T follicular helper cell (primary cell): Measurements from ENCODE around the gene CNTLN.
"Not testable (repeated sequence)": the region's sequence is repeated elsewhere in the genome, so short reads cannot be mapped to it uniquely, and the experiment has no call there.

Experiments
- DNase-seq: peaks from one replicate; pipeline ENCODE4 v3.0.0-alpha.2; 2020; ENCODE audit warnings: low read depth

Gene CNTLN

GRCh38 chr9:17171309-17172094 lies 36.7 kb downstream of the CNTLN start:
- DNase-seq: no peak

DNA sequence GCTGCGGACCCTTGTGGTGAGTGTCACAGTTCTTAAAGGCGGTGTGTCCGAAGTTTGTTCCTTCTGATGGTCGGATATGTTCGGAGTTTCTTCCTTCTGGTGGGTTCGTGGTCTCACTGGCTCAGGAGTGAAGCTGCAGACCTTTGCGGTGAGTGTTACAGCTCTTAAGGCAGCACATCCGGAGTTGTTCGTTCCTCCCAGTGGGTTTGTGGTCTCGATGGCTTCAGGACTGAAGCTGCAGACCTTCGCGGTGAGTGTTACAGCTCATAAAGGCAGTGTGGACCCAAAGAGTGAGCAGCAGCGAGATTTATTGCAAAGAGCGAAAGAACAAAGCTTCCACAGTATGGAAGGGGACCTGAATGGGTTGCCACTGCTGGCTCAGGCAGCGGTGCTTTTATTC lies 42.7 kb downstream of the CNTLN start:
- not testable (repeated sequence) for DNase-seq

DNA sequence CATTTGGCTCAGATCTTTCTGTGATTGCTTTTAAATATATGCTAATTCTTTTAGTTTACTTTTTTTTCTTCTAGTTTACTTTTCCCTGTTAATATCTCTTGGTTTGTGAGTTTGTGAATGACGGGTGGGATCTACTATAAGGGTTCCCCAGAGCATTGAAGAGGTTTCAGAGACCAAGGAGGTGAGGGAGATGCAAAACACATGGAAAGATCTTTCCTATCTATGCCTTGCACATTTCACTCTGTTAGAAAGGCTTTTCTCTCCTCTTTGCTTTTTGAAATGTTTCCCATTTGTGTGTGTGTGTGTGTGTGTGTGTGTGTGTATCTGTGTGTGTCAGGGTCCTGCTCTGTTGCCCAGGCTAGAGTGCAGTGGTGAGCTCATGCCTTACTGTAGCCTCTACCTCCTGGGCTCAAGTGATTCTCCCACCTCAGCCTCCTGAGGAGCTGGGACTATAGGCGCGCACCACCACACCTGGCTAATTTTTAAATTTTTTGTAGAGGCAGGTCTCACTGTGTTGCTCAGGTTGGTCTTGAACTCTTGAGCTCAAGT lies 50.7 kb downstream of the CNTLN start:
- no peak for DNase-seq

GRCh38 chr9:17191082-17191481 lies 56.2 kb downstream of the CNTLN start:
- no peak for DNase-seq

DNA sequence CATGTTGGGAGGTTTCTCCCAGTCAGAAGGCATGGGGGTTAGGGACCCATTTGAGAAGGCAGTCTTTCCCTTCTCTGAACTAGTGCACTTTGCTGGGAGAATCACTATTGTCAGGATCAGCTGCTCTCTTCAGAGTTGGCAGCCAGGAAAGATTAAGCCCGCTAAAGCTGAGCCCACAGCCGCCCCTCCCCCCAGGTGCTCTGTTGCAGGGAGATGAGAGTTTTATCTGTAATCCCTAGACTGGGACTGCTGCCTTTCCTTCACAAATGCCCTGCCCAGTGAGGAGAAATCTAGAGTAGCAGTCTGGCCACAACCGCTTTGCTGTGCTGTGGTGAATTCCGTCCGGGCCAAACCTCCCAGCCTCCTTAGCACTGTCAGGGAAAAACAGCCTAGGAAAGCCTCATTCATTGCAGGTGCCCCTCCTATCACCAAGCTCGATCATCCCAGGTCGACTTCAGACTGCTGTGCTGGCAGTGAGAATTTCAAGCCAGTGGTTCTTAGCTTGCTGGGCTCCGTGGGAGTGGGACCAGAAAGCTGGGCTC lies 69.8 kb downstream of the CNTLN start:
- DNase-seq: no peak

- no peak for DNase-seq
Measured at GRCh38 chr9:17216011-17216410, 81.2 kb downstream of the CNTLN start.

DNA sequence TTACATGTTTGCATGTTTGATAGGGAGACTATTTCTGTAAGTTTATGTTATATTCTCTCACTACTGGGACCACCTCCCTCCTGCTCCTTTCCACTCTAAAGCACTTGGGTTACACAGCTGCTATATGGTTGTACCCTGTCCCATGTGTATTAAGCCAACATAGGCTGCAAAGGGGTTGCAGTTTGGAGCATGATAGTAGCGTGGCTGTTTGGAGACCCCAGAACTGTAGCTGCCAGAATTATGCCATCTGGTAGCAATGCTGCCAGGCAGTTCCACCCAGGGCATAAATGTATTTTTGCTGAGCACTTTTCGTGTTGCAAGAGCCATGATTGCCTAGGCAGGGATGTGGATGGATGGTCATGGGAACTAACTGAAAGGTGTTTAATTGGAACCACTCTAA lies 81.8 kb downstream of the CNTLN start:
- no peak for DNase-seq

GRCh38 chr9:17217272-17217671 lies 82.4 kb downstream of the CNTLN start:
- no peak for DNase-seq

GRCh38 chr9:17219261-17219660 lies 84.4 kb downstream of the CNTLN start:
- DNase-seq: no peak

DNA sequence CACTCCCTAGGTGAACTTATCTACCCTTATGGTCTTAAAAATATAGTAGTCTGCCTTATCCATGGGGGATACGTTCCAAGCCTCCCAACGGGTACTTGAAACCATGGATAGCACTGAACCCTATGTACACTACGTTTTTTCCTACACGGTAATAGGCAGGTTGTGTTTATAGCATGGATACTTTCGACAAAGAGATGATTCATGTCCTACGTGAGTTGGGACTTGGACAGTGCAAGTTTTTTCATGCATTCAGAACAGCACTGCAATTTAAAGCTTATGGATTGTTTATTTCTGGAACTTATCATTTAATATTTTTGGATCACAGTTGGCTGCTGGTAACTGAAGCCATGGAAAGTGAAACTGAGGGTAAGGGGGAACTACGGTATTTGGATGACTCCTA lies 88.1 kb downstream of the CNTLN start:
- no peak for DNase-seq

GRCh38 chr9:17225407-17225806 lies 90.6 kb downstream of the CNTLN start:
- no peak for DNase-seq

GRCh38 chr9:17229945-17230560 lies 95.2 kb downstream of the CNTLN start:
- DNase-seq: no peak

- no peak for DNase-seq
Measured at GRCh38 chr9:17230646-17231045, 95.8 kb downstream of the CNTLN start.

GRCh38 chr9:17236147-17236546 lies 101.3 kb downstream of the CNTLN start:
- DNase-seq: no peak

DNA sequence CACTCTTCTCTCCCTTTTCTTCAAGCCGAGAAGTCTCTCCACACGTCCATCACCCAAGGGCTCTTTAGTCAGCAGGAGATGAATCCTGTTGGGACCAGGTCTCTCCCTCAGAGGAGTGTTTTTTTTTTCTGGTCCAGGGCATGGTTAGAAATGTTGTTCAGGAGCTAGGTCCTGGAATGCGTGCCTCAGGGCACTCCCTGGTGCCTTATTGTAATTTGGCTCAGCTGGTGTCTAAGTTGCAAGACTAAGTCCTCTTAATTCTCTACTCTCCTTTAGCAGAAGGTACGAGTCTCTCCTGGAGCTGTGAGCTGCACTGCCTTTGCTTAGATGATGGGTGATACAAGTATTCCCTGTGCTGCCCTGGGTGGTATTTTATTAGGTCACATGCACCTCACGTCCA lies 111.9 kb downstream of the CNTLN start:
- DNase-seq: no peak

DNA sequence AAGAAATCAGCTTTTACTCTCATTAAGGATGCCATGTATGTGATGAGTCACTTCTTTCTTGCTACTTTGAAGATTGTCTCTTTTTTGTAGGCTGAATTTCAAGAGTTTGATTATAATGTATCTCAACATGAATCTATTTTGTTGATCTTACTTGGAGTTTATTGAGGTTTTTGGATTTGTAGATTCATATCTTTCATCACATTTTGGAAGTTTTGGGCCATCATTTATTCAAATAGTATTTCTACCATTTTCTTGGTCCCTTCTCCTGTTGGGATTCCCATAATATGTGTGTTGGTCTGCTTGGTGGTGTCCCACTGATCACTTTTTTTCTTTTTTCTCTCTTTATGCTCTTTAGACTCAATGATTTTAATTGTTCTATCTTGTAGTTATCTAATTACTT lies 116.3 kb downstream of the CNTLN start:
- no peak for DNase-seq

DNA sequence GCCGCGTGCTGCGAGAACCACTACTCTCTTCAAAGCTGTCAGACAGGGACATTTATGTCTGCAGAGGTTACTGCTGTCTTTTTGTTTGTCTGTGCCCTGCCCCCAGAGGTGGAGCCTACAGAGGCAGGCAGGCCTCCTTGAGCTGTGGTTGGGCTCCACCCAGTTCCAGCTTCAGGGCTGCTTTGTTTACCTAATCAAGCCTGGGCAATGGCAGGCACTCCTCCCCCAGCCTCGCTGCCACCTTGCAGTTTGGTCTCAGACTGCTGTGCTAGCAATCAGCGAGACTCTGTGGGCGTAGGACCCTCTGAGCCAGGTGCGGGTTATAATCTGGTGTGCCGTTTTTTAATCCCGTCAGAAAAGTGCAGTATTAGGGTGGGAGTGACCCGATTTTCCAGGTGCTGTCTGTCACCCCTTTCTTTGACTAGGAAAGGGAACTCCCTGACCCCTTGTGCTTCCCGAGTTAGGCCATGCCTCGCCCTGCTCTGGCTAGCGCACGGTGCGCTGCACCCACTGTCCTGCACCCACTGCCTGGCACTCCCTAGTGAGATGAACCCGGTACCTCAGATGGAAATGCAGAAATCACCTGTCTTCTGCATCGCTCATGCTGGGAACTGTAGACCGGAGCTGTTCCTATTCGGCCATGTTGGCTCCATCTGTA lies 133.8 kb downstream of the CNTLN start:
- not testable (repeated sequence) for DNase-seq

- DNase-seq: no peak
Measured at GRCh38 chr9:17269799-17270198, 135.0 kb downstream of the CNTLN start.

DNA sequence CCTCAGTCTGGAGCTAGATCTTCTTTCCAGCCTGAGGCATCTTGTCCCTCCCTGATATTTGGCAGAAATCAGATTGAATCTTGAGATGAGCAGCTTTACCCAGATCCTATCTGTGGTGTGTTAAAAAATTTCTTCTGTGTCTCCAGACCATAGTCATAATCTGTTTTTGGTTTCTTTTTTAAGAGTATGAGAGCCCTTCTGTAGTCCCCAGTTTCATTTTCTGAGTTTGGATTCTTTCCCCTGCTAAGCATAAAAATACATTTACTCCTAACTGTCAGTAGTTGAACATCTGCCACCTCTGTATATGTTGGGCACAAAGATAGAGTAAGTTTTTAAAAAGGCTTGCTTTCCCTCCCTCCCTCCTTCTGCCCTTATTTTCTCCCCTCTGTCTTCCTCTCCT lies 137.7 kb downstream of the CNTLN start:
- DNase-seq: no peak

GRCh38 chr9:17280350-17281012 lies 145.6 kb downstream of the CNTLN start:
- DNase-seq: no peak

DNA sequence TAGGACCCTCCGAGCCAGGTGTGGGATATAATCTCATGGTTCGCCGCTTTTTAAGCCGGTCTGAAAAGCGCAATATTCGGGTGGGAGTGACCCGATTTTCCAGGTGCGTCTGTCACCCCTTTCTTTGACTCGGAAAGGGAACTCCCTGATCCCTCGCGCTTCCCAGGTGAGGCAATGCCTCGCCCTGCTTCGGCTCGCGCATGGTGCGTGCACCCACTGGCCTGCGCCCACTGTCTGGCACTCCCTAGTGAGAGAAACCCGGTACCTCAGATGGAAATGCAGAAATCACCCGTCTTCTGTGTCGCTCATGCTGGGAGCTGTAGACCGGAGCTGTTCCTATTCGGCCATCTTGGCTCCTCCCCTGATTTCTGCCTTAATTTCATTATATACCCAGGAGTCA lies 155.8 kb downstream of the CNTLN start:
- DNase-seq: not testable (repeated sequence)

GRCh38 chr9:17291766-17292165 lies 156.9 kb downstream of the CNTLN start:
- no peak for DNase-seq
